ENCODE results near the gene SDHA. TPM values are rescaled to one million over a fixed set of nuclear protein-coding genes. Genes with fewer than 3 reads are reported as not detected.
"Not testable (repeated sequence)": the region's sequence is repeated elsewhere in the genome, so short reads cannot be mapped to it uniquely, and the experiment has no call there.

Gene SDHA
- total RNA-seq, 2 donors from 2014 or later: 121 to 130 TPM

DNA sequence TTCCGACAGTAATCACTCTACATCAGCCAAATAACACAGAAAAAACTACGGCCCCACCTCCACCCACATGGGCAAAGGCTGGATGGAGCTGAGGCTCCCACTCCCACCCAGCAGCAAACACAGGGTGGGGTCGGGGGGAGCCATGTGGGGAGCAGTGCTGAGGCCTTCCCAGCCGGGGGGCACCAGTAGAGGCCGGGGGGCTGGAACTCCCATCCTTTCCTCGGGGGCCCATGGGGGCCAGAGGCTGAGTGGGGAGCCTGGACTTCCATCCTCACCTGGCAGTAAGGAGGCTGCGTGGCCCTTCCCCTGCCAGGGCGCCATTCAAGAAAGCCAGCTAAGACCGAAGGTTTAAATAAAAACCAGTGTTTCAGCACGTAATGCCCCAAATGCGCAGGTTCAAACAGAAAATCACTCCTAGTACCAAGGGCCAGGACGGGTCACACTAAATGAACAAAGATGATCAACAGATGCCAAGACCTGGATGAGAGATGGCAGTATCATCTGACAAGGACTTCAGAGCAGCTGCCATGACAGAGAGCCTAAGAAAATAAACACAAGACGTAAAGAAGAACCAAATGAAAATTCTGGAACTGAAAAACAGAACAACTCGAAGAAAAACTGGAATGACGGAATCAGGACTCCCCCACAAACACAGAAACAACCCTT is 9.5 kb upstream of the SDHA start:
- no peaks in the 10 kb centered on the region for H3K9me3 Mint-ChIP-seq
- ATAC-seq (no peak), DNase-seq (ENCODE audit: low spot score) (no peak)
- no peak overlapping the region for H3K4me3 Mint-ChIP-seq
- H3K4me1 Mint-ChIP-seq (ENCODE audit: low read depth in 2 of 2): peaks cover 17 to 26% of the 10 kb centered on the region in 2 donors
- no peaks in the 10 kb centered on the region for H3K27me3 Mint-ChIP-seq
- no peak overlapping the region for H3K27ac Mint-ChIP-seq
- peaks cover 15% of the 10 kb centered on the region for H3K36me3 Mint-ChIP-seq

DNA sequence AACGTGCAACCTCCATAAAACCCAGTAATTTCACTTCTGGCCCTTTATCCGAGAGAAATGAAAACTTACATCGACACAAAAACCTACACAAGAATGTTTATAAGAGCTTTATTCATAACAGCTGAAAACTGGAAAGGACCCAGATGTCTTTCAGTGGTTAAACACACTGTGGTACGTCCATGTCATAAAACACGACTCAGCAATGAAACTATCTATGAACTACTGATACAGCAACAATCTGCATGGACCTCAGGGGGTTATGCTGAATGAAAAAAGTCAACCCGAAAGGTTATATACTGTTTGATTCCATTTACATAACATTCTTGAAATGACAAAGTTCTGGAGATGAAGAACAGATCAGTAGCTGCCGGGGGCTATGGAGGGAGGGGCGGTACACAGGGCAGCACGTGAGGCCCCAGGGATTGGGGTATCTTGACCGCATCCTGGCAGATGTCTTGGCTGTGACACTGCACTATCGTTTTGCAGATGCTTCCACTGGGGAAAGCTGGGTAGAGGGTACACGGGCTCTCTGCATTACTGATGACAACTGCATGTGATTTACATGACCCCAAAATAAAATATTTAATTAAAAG is 4.2 kb upstream of the SDHA start:
- ATAC-seq: no peak
- Mint-ChIP-seq H3K36me3 (peaks cover 4% of the 10 kb centered on the region), H3K27ac (no peak overlapping the region), H3K4me1 (ENCODE audit: low read depth in 2 of 2) (peaks cover 28% of the 10 kb centered on the region in 2 donors), H3K4me3 (no peak overlapping the region), H3K27me3 (no peaks in the 10 kb centered on the region), H3K9me3 (no peaks in the 10 kb centered on the region)
- no peak for DNase-seq (ENCODE audit: low spot score)

DNA sequence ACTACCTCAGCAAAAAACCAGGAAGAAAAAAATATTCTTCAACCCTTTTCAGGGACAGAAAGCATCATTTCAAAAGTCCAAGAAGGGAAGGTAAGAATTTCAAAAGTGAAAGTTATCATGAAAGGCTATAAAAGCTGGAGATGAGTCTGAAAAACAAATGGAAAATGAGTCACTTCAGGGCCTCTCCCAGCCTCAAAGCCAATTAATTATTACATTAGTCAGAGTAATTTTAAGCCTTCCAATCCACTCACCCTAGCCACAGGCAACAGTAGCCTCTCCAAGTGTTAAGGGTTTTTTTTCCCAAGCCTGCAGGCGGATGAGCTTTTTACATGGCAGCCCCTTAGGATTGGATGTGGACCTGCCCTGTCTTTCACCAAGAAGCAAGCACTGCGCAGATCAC is 2.9 kb upstream of the SDHA start:
- not testable (repeated sequence) for H3K27me3 Mint-ChIP-seq; DNase-seq (ENCODE audit: low spot score); H3K9me3 Mint-ChIP-seq; ATAC-seq; H3K36me3 Mint-ChIP-seq
- Mint-ChIP-seq H3K4me3 (peak overlapping the region; percentile 34), H3K27ac (peak overlapping the region in 1 of 2 donors; percentile 39), H3K4me1 (ENCODE audit: low read depth in 2 of 2) (peaks cover 27% of the 10 kb centered on the region in 2 donors)

DNA sequence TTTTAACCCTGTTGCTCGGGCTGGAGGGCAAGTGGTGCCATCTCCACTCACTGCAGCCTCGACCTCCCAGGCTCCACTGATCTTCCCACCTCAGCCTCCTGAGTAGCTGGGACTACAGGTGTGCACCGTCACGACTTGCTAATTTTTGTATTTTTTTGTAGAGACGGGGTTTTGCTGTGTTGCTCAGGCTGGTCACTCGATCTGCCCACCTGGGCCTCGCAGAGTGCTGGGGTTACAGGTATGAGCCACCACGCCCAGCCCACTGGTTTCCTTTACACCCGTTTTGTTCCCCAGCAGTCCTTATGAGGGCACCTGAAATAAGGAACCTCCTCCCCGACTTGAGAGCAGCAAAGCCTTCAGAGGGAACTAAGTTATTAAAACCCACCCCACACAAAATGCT is 2.0 kb upstream of the SDHA start:
- H3K27me3 Mint-ChIP-seq; H3K9me3 Mint-ChIP-seq; H3K4me3 Mint-ChIP-seq; ATAC-seq; H3K36me3 Mint-ChIP-seq; H3K27ac Mint-ChIP-seq; DNase-seq (ENCODE audit: low spot score): not testable (repeated sequence)
- peaks cover 30 to 31% of the 10 kb centered on the region in 2 donors for H3K4me1 Mint-ChIP-seq (ENCODE audit: low read depth in 2 of 2)

DNA sequence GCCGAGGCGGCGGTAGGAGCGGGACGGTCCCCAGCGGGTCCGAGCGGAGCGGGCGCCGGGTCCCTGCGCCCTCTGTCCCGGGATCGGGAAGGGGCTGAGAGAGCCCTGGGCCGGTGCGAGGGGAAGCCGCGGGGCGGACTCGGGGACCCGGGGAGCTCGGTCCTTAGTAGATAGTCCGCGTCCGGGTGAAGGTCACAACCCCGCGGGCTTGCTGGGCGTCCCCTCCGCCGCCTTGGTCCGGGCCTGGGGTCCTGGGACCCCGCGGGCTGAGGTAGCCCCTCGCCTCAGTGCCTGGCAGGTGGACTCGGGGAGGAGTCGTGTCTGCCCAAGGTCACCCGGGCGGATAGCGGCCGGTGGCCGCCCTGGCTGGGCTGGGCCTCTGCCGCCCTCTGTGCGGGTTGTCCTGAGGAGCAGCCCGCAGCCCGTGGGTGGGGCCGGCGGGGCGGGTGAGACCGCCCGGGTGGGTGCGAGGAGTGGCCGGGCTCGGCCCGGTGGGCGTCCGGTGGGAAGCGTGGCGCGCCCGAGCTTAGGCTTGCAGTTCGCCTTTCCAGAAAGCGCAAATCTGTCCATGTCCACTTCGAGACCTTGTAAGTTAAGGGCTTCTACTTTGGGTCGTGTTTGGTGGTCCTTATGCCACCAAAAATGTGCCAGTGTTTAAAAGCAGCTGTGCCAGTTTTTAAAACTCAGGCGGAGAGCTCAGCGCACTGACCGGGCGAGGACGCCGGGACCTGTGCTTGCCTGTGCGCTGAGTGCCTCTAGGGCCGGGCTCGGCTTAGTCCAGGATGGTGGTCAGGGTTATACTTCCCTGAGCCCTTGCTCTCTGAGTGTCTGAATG is 554 bp downstream of the SDHA start:
- Mint-ChIP-seq H3K36me3 (no peaks in the 10 kb centered on the region), H3K27me3 (no peaks in the 10 kb centered on the region), H3K4me3 (peak overlapping the region; percentile 91), H3K27ac (peak overlapping the region; percentile 81 to 92), H3K4me1 (ENCODE audit: low read depth in 2 of 2) (peaks cover 42 to 48% of the 10 kb centered on the region in 2 donors), H3K9me3 (no peaks in the 10 kb centered on the region)
- ATAC-seq: peak; percentile 57
- DNase-seq (ENCODE audit: low spot score): no peak

DNA sequence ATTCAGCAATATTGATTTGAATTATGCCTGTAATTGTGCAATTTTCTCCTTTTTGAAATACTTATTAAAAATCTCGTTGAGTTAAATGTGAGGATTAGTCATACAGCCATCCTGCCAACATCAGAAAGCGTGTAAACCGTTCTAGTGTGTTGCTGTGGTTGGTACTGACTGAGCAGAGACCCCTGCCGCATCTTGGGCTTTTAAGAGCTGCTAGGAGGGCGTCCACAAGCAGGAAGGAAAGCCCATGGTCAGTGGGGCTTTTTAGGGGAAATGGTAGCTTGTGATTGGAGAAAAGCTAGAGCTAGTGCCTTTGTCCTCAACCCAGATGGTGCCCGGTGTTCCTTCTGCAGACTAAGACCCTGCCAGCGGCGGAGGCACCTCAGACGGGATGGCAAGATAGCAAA is 1.3 kb downstream of the SDHA start:
- H3K27me3 Mint-ChIP-seq: no peaks in the 10 kb centered on the region
- peak overlapping the region; percentile 66 to 92 for H3K27ac Mint-ChIP-seq
- H3K4me1 Mint-ChIP-seq (ENCODE audit: low read depth in 2 of 2): peaks cover 38 to 48% of the 10 kb centered on the region in 2 donors

DNA sequence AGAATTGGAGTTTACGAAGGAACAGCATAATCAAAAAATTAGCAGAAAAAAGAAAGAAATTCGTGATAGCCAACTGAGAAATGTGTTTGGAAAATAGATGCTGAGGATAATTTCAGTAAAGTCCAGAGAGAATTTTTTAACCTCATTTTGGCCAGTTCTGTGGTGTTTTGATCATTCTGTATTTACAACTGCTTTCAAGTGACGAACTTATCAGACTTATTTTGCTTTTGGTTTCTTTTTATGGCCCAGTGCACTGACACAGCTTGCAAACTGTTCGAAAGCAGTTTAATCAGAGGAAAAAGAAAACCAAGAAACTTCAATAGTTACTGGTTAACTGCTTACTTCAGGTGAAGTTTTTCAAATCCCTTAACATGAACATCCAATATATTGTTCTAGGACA is 1.9 kb downstream of the SDHA start:
- Mint-ChIP-seq H3K36me3 (peaks cover 4% of the 10 kb centered on the region), H3K4me3 (peak overlapping the region; percentile 91), H3K27ac (peak overlapping the region; percentile 66 to 92), H3K27me3 (no peaks in the 10 kb centered on the region), H3K9me3 (no peaks in the 10 kb centered on the region), H3K4me1 (ENCODE audit: low read depth in 2 of 2) (peaks cover 39 to 45% of the 10 kb centered on the region in 2 donors)
- DNase-seq (ENCODE audit: low spot score) (no peak), ATAC-seq (no peak)

More for the DNA sequence above, 1.3 kb downstream of the SDHA start:
- peak overlapping the region; percentile 91 for H3K4me3 Mint-ChIP-seq
- ATAC-seq: peak in 1 of 2 donors; percentile 26
- H3K36me3 Mint-ChIP-seq: no peaks in the 10 kb centered on the region
- no peak for DNase-seq (ENCODE audit: low spot score)
- no peaks in the 10 kb centered on the region for H3K9me3 Mint-ChIP-seq

DNA sequence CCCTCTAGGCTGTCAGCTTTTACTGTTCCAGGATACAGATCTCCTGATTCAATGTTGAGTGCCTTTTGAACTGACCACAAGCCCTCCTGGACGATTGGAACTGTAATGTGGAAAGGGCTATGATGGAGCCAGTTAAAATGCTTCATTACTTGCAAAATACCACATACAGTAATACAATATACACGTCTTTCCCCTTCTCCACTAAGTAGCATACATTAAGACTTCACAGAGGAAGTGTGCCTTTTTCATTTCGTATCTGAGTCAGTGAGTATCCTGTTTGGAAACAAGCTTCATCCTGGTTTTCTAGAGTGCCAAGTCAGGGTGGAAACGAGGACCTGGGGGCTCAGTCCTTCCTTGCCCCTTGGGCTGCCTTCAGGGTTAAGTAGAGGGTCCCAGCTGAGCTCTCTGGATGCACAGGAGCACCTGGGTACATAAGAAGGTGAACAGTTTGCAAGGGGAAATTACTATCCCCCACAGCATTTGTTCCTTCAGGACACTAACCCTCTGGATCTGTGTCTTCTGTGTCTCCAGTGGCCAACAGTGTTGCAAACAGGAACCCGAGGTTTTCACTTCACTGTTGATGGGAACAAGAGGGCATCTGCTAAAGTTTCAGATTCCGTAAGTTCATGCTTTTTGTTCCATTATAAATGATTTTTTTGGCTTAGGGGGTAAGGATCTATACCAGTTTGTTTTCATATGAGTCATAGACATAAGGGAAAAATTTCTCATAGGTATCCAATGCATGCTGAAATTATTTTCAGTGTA is 5.0 kb downstream of the SDHA start:
- peak overlapping the region; percentile 36 for H3K4me3 Mint-ChIP-seq

DNA sequence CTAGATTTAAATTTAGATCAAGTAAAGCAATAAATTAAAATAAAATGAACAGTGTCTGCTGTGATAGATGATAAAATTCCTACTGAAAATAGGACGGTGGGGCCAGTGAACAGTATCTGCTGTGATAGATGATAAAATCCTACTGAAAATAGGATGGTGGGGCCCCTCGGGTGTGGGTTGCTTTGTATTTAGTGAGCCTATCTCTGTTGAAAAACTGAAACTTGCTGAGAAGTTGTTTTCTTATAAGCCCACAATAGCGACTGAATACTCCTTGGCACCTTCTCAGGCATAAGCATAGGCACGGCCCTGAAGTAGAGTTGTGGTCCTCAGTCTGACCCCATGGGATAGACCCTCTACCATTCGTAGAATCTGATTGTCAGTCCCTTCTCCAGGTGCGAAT is 5.7 kb downstream of the SDHA start:
- DNase-seq (ENCODE audit: low spot score) (no peak), ATAC-seq (no peak)
- H3K4me1 Mint-ChIP-seq (ENCODE audit: low read depth in 2 of 2): peaks cover 33 to 35% of the 10 kb centered on the region in 2 donors
- H3K36me3 Mint-ChIP-seq: peaks cover 23% of the 10 kb centered on the region
- peak overlapping the region in 1 of 2 donors; percentile 85 for H3K27ac Mint-ChIP-seq
- H3K27me3 Mint-ChIP-seq: no peaks in the 10 kb centered on the region
- H3K9me3 Mint-ChIP-seq: no peaks in the 10 kb centered on the region
- no peak overlapping the region for H3K4me3 Mint-ChIP-seq

More for the DNA sequence above, 5.0 kb downstream of the SDHA start:
- H3K27ac Mint-ChIP-seq: peak overlapping the region; percentile 49 to 85
- H3K27me3 Mint-ChIP-seq; ATAC-seq; DNase-seq (ENCODE audit: low spot score); H3K9me3 Mint-ChIP-seq: not testable (repeated sequence)
- peaks cover 33 to 35% of the 10 kb centered on the region in 2 donors for H3K4me1 Mint-ChIP-seq (ENCODE audit: low read depth in 2 of 2)
- H3K36me3 Mint-ChIP-seq: peaks cover 19% of the 10 kb centered on the region

DNA sequence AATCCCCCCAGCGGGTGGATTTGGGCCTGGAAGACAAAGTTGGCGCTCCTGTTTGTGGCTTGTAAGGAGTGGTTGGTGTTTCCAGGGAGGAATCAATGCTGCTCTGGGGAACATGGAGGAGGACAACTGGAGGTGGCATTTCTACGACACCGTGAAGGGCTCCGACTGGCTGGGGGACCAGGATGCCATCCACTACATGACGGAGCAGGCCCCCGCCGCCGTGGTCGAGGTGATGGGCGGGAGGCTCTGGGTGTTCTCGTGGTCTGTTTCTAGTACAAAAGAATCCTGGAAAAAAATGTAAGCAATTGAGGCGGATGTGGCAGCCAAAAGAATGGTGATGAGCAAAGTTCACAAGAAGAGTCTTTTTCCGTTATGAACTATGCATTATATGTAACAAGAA is 7.2 kb downstream of the SDHA start:
- Mint-ChIP-seq H3K4me3 (no peak overlapping the region), H3K36me3 (peaks cover 30% of the 10 kb centered on the region), H3K9me3 (no peaks in the 10 kb centered on the region), H3K4me1 (ENCODE audit: low read depth in 2 of 2) (peaks cover 23 to 27% of the 10 kb centered on the region in 2 donors), H3K27ac (no peak overlapping the region), H3K27me3 (no peaks in the 10 kb centered on the region)
- ATAC-seq (no peak), DNase-seq (ENCODE audit: low spot score) (no peak)

DNA sequence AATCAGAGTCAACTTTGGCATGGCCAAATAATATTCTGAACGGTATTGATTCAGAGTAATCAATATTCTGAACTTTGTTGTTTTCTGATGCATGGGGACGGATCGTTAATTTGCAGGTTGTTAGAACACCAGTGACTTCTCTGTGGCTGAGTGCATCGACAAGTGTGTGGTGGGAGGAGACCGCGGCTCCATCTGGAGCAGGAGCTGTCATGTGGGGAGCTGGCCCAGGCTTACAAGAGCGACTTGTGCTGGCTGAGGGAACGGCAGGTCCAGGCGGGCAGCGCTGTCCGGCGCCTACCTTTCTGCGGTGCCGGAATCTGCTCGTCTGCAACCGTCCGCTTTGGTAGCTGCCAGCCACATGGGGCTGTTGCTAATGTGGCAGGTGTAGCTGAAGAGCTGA is 9.3 kb downstream of the SDHA start:
- DNase-seq (ENCODE audit: low spot score); H3K27ac Mint-ChIP-seq; H3K4me3 Mint-ChIP-seq; H3K27me3 Mint-ChIP-seq; ATAC-seq; H3K9me3 Mint-ChIP-seq: not testable (repeated sequence)
- H3K4me1 Mint-ChIP-seq (ENCODE audit: low read depth in 2 of 2): peaks cover 11 to 15% of the 10 kb centered on the region in 2 donors
- H3K36me3 Mint-ChIP-seq: peaks cover 30% of the 10 kb centered on the region

DNA sequence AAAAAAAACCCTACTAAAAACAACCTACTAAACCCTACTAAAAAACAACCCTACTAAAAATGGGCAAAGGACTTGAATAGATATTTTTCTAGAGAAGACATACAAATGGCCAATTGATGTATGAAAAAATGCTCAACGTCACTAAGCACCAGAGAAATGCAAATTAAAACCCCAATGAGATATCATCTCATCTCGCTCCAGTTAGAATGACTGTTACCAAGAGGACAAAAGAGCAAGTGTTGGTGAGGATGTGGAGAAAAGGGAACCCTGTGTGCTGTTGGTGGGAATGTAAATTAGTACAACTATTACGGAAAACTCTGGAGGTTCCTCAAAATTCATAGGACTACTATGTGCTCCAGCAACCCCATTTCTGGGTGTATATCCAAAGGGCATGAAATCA is 10.8 kb downstream of the SDHA start:
- H3K4me3 Mint-ChIP-seq: no peak overlapping the region
- peaks cover 0 to 7% of the 10 kb centered on the region in 2 donors for H3K4me1 Mint-ChIP-seq (ENCODE audit: low read depth in 2 of 2)
- H3K36me3 Mint-ChIP-seq: peaks cover 35% of the 10 kb centered on the region
- no peaks in the 10 kb centered on the region for H3K9me3 Mint-ChIP-seq
- ATAC-seq (no peak), DNase-seq (ENCODE audit: low spot score) (no peak)
- no peaks in the 10 kb centered on the region for H3K27me3 Mint-ChIP-seq
- H3K27ac Mint-ChIP-seq: no peak overlapping the region

DNA sequence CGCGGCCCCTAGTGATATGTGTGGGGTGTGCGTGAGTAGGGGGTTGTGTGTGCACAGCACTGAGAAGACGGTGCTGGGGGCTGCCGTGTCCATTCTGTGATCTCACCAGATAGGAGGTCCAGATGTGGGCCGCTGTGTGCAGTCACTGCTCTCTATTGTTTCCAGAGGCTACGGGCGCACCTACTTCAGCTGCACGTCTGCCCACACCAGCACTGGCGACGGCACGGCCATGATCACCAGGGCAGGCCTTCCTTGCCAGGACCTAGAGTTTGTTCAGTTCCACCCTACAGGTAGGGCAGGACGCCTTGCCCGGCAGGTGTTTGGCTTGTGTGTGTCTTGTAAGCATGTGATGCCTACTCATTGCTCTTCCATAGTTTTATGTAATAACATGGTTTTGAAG is 12.6 kb downstream of the SDHA start:
- Mint-ChIP-seq H3K9me3 (no peaks in the 10 kb centered on the region), H3K4me3 (no peak overlapping the region), H3K4me1 (ENCODE audit: low read depth in 2 of 2) (peaks cover 0 to 2% of the 10 kb centered on the region in 2 donors), H3K27ac (no peak overlapping the region), H3K36me3 (peaks cover 28% of the 10 kb centered on the region), H3K27me3 (no peaks in the 10 kb centered on the region)
- ATAC-seq (no peak), DNase-seq (ENCODE audit: low spot score) (no peak)

Data from natural killer cell treated with Interleukin-12 subunit alpha and Interleukin-12 subunit beta and Interleukin-15 and Interleukin-18, amount 100 ng/mL, for 72 hours (primary cell).